ENCODE data around the gene HMOX1. TPM values are rescaled to one million over a fixed set of nuclear protein-coding genes. Genes with fewer than 3 reads are reported as not detected.
A peak's percentile ranks its signal among the peaks of the same experiment; 100 is the strongest.

HMOX1 gene
- total RNA-seq, 2 donors from 2014 or later: 0.14 to 0.48 TPM

DNA sequence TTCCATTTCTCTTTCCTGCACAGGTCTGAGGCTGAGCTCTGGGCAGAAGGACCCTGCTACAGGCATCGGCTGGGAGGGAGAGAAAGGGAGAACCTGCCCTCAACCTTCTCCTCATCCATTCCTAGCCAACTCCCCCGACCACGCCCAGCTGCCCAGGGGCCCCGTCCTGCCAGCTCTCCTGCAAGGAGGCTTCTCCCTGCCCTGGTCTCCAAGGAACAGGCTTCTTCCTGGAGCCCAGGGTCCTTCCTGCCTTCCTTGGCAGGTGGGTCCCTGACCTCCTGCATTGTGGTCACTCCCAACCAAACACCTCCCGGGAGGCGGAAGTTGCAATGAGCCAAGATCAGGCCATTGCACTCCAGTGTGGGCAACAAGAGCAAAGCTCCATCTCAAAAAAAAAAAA lies 12.5 kb upstream of the HMOX1 start:
- ATAC-seq (no peak), DNase-seq (ENCODE audit: low spot score in 2 of 2) (no peak)
- no peak overlapping the region for H3K27ac Mint-ChIP-seq
- no peaks in the 10 kb centered on the region for H3K9me3 Mint-ChIP-seq
- H3K36me3 Mint-ChIP-seq: no peaks in the 10 kb centered on the region

DNA sequence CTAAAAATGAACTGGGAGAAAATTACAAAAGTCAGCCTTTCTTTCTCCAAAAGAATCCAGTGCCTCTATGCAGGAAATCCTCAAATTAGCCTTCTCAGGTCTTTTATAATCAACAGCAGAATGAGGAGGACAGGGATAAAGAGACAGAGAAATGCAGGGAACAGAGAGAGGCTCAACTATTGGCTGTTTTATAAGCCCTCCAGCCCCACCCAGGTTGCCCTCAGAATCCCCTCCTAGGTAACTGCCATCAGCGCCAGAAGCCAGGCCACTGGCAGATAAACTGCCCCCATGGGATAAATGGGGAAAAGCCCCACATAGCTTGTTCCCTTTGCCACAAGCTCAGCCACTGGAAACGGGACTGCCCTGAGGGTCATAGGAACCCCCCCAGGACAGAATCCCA lies 10.9 kb upstream of the HMOX1 start:
- DNase-seq (ENCODE audit: low spot score in 2 of 2) (no peak), ATAC-seq (no peak)
- H3K27ac Mint-ChIP-seq: no peak overlapping the region
- no peaks in the 10 kb centered on the region for H3K36me3 Mint-ChIP-seq
- no peaks in the 10 kb centered on the region for H3K9me3 Mint-ChIP-seq

DNA sequence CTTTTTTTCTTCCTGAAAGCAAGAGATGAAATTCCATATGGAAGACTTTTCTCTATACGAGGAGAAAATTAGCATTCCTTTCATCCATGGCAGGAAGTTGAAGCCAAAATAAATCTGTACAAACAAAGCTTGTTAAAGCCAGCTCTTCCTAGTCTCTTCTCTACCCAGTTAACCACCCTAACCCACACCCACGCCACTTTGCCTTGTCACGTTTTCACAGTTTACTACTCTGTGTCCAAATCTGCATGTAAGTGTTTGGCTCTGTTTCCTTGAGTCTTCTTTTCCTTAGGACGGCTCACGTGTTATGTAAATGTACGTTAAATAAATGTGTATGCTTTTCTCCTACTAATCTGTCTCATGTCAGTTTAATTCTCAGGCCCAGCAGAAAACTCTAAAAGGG lies 7.1 kb upstream of the HMOX1 start:
- no peak for ATAC-seq
- H3K9me3 Mint-ChIP-seq: no peaks in the 10 kb centered on the region
- no peak for DNase-seq (ENCODE audit: low spot score in 2 of 2)
- no peaks in the 10 kb centered on the region for H3K36me3 Mint-ChIP-seq
- H3K27ac Mint-ChIP-seq: no peak overlapping the region

DNA sequence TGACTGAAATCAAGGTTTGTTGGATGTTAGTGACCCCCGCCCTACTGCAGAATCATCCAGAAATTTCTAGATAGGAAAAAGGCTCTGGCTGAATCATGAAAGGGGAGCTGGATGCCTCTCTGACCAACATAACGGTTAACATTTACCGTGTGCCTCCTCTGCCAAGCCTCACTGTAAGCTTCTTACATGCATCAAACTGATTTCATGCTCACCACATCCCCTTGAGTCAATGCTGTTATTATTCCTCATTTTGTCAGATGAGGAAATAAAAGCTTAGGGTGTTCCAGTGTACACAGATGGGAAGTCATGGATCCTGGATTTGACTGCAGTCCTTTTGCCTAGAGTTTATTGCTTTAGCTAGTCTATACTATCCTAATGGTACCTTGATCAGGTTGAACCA lies 5.9 kb upstream of the HMOX1 start:
- ATAC-seq (no peak), DNase-seq (ENCODE audit: low spot score in 2 of 2) (no peak)
- Mint-ChIP-seq H3K27ac (no peak overlapping the region), H3K36me3 (no peaks in the 10 kb centered on the region), H3K9me3 (no peaks in the 10 kb centered on the region)

DNA sequence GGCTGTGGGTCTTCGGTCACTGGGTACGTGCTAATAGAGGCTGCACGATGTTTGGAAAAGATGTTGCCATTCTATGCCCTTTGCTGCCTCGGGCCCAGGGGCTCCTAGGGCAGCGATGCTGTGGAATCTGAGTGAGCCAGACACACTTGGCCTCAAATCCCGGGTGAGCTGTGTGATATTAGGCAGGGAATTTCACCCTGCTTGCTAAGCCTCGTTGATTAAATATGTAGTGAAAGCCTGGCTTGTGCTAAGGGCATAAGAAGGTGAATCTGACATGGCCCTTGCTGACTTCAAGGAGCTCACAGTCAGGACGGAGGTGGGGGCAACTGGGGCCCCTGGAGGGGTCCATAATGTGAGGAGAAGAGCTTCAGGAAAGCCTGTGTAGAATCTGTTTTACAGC lies 5.4 kb upstream of the HMOX1 start:
- DNase-seq (ENCODE audit: low spot score in 2 of 2): no peak

DNA sequence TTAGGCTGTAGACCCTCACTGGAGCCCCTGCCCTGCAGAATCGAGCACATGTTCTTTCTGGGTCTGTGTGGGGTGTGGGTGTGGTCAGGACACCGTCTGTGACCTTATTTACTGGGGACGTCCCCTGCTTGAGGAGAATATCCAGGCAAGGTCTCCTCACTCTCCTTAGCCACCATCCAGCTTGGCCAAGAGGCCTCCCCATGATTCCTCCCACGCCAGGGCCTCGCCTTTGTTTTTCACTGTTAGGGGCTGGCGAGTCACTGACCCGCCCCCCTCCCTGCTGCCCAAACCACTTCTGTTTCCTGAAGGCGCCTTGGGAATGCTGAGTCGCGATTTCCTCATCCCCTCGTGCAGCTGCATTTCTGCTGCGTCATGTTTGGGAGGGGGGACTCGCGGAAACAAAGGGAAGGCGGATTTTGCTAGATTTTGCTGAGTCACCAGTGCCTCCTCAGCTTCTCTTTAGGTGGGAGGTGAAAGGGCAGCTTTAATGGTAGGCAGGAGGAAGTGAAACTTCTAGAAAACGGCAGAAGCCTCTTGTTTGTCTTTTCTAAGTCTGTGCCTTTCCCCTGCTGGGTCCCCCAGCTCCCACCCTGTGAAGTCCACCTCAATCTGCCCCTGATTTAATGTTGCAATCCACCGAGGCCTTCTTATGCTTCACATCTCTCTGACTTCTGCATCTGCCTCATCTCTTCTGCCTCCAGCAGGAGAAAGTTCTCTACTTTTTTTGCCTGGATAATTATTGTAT lies 4.0 kb upstream of the HMOX1 start:
- no peak for DNase-seq (ENCODE audit: low spot score in 2 of 2)
- H3K27ac Mint-ChIP-seq: peak overlapping the region; percentile 14 to 75
- peak in 1 of 2 donors; percentile 9 for ATAC-seq
- H3K9me3 Mint-ChIP-seq: no peaks in the 10 kb centered on the region
- no peaks in the 10 kb centered on the region for H3K36me3 Mint-ChIP-seq

More for the DNA sequence above, 5.4 kb upstream of the HMOX1 start:
- ATAC-seq: no peak
- H3K36me3 Mint-ChIP-seq: no peaks in the 10 kb centered on the region
- H3K27ac Mint-ChIP-seq: no peak overlapping the region
- no peaks in the 10 kb centered on the region for H3K9me3 Mint-ChIP-seq

DNA sequence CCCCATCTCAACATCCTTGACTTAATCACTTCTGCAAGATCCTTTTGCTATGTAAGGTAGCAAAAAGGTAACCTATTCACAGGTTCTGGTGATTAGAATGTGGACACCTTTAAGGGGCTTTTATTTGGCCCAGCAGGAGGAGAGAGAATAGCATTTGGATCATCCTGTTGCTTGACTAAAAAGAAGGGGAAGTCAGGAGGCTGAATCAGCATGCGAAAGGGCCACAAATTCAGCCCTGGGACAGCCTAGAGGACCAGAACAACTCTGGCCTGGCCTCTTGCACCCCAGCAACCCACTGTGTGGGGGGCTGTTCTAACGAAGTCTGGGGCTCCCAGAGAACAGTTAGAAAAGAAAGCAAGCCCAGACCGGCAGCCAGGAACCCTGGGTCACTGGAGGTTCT lies 3.2 kb upstream of the HMOX1 start:
- Mint-ChIP-seq H3K27ac (peak overlapping the region in 1 of 2 donors; percentile 75), H3K9me3 (no peaks in the 10 kb centered on the region), H3K36me3 (no peaks in the 10 kb centered on the region)
- DNase-seq (ENCODE audit: low spot score in 2 of 2): no peak
- ATAC-seq: no peak

DNA sequence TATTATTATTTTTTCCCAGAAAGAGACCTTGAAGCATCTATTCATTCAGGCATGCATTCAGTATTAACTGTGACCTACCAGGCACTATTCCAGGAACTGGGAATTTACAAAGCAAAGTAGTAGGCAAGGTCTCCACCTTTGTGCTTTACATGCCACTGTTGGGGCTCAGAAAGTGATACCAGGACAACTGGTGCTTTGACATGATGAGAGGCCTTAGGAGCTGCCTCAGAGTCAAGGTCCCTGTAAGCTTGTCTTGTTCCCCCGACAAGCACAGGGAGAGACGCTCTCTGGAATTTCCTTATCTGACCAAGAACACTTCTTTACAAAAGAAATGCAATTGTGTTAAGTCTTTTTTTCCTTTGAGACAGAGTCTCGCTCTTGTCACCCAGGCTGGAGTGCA lies 2.3 kb upstream of the HMOX1 start:
- Mint-ChIP-seq H3K27ac (no peak overlapping the region), H3K9me3 (no peaks in the 10 kb centered on the region), H3K36me3 (no peaks in the 10 kb centered on the region)
- DNase-seq (ENCODE audit: low spot score in 2 of 2): no peak
- no peak for ATAC-seq

DNA sequence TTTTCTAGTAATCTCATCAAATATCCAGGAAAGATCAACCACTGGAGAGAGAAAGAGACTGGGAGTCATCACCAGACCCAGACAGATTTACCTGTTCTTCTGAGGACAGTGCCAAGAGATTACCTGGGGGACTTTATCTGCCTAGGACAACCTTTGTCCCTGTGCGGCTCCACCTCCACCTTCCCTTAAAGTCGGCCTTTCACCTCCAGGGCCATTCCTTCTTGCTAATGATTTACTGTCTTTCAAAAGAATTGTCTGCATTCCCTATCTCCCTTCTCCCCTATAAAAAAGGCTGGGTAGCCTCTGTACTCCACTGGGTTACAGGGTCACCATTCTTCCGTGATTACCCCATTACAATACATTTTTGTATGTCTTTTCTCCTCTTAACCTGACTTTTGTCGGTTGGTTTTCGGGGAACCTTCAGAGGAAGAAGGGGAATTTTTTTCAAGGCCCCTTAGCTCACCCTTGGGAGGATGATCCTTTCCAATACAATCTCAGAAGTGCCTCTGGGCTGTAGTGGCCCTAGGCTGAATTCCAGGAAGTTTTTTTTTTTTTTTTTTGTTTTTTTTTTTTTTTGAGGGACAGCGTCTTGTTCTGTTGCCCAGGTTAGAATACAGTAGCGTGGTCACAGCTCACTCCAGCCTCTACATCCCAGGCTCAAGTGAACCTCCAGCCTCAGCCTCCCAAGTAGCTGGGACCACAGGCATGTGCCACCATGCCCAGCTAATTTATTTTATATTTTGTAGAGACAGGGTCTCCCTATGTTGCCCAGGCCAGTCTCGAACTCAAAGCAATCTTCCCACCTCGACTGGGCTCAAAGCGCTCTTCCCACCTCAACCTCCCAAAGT lies 1.5 kb upstream of the HMOX1 start:
- no peak for ATAC-seq
- Mint-ChIP-seq H3K27ac (no peak overlapping the region), H3K36me3 (no peaks in the 10 kb centered on the region), H3K9me3 (no peaks in the 10 kb centered on the region)
- no peak for DNase-seq (ENCODE audit: low spot score in 2 of 2)

DNA sequence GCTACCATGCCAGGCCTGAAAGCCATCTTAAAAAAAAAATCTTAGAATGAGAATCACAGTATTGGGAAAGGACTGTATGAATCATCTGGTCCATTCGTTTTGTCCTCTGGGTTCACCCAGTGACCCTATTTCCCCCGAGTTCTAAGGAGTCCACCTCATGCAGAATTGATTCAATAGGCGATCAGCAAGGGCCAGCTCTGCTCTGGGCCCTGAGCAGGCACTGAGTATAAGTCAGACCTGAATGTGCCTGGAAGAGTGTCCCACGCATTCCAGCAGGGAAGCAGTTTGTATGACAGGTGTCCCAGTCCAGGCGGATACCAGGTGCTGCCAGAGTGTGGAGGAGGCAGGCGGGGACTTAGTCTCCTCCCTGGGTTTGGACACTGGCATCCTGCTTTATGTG lies 883 bp upstream of the HMOX1 start:
- no peaks in the 10 kb centered on the region for H3K9me3 Mint-ChIP-seq
- no peak for ATAC-seq

DNA sequence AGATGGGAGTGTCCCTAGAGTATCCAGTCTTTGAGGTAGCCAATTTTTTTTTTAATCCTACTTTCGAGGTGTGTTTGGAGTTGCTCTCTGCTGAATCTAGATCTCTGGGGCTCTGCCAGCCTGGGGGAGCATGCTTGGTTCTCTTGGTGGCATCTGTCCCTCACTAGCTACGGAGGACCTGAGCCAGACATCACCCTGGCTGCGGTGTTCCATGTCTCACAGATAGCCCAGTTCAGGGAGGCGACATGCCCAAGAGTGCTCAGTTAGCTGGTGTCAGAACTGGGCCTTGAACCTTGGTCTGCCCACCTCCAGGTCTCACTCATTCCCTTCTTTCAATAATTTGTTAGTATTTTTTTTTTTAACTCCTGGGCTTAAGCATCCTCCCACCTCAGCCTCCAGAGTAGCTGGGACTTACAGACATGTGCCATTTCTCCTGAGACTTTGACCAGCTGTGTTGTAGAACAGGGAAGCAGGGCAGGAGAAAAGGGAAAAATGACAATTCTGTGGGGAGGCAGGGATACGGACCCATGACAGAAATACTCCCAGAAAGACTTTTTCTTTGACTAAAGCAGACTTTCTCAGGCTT lies 621 bp downstream of the HMOX1 start:
- Mint-ChIP-seq H3K9me3 (no peaks in the 10 kb centered on the region), H3K27ac (no peak overlapping the region), H3K36me3 (no peaks in the 10 kb centered on the region)
- ATAC-seq (no peak), DNase-seq (ENCODE audit: low spot score in 2 of 2) (no peak)

More for the DNA sequence above, 883 bp upstream of the HMOX1 start:
- no peaks in the 10 kb centered on the region for H3K36me3 Mint-ChIP-seq
- DNase-seq (ENCODE audit: low spot score in 2 of 2): no peak
- H3K27ac Mint-ChIP-seq: no peak overlapping the region

DNA sequence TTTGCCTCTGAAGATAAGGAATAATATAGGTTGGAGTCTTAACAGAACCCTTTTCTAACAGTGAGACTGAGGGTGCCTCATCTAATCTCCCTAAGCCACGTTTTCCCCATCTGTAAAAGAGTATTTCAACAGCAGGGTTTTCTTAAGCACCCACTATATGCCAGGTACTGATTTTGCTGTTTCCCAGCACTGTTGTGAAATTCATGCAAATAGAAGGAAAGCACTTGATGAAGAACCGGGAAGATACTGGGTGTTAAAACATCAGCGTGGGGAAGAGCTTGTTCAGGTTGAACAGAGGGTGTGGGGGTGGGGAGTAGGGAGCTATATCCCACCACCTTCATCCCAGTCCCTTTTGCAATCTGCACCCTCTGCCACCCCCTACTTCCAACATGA lies 2.8 kb downstream of the HMOX1 start:
- no peaks in the 10 kb centered on the region for H3K36me3 Mint-ChIP-seq
- ATAC-seq: no peak
- H3K27ac Mint-ChIP-seq: no peak overlapping the region
- H3K9me3 Mint-ChIP-seq: no peaks in the 10 kb centered on the region
- no peak for DNase-seq (ENCODE audit: low spot score in 2 of 2)

DNA sequence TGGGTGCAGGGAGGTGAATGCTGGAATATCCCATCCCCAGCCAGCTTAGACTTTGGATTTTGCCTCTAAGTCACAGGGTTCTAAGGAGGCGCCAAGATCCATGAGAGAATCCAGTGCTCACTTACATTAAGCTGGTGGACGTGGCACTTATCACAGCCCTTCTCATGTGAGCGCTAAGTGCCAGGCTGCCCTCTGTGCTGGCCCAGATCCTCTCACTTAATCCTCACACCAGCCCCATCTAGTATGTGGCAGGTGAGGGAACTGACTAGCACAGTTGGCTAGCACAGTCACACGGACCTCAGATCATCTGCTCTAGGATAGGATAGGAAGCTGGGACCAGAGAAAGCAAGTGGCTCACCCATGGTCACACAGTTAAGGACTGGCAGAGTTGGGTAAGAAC lies 3.6 kb downstream of the HMOX1 start:
- H3K27ac Mint-ChIP-seq: no peak overlapping the region
- H3K9me3 Mint-ChIP-seq: no peaks in the 10 kb centered on the region
- DNase-seq (ENCODE audit: low spot score in 2 of 2) (no peak), ATAC-seq (no peak)
- no peaks in the 10 kb centered on the region for H3K36me3 Mint-ChIP-seq

DNA sequence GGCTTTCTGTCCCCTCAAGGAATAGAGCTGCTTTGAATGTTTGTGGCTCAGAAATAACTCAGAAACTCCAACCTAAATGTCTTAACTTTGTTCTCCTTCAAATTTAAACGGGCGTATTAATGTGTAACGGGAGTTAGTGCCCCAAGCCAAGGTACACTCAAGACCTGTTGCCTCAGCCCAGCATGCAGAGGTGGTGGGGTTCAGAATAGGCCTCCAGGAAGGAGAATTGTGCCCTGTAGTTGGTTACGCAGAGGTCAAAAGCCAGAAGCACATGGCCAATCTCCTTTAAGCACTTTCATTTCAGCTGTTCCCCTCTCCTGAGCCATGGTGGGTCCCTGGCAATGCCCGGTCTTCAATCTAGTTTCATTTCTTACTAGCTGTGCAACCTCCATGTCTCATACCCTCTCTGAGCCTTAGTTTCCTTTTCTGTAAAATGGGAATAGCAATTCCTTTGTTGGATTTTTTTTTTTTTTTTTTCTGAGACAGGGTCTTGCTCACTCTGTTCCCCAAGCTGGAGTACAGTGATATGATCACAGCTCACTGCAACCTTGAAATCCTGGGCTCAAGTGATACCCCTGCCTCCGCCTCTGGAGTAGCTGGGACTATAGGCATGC lies 4.2 kb downstream of the HMOX1 start:
- ATAC-seq: no peak
- no peaks in the 10 kb centered on the region for H3K36me3 Mint-ChIP-seq
- no peak overlapping the region for H3K27ac Mint-ChIP-seq

DNA sequence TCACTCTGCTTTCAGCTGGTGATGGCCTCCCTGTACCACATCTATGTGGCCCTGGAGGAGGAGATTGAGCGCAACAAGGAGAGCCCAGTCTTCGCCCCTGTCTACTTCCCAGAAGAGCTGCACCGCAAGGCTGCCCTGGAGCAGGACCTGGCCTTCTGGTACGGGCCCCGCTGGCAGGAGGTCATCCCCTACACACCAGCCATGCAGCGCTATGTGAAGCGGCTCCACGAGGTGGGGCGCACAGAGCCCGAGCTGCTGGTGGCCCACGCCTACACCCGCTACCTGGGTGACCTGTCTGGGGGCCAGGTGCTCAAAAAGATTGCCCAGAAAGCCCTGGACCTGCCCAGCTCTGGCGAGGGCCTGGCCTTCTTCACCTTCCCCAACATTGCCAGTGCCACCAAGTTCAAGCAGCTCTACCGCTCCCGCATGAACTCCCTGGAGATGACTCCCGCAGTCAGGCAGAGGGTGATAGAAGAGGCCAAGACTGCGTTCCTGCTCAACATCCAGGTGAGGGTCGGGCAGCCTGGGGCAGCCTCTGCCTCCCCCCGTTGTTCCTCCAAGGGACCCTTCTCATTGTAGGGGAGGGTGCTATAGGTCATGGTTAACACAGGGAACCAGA lies 5.9 kb downstream of the HMOX1 start:
- H3K36me3 Mint-ChIP-seq: no peaks in the 10 kb centered on the region
- DNase-seq (ENCODE audit: low spot score in 2 of 2) (no peak), ATAC-seq (no peak)
- H3K9me3 Mint-ChIP-seq: no peaks in the 10 kb centered on the region
- H3K27ac Mint-ChIP-seq: no peak overlapping the region

More for the DNA sequence above, 4.2 kb downstream of the HMOX1 start:
- H3K9me3 Mint-ChIP-seq: no peaks in the 10 kb centered on the region
- no peak for DNase-seq (ENCODE audit: low spot score in 2 of 2)

DNA sequence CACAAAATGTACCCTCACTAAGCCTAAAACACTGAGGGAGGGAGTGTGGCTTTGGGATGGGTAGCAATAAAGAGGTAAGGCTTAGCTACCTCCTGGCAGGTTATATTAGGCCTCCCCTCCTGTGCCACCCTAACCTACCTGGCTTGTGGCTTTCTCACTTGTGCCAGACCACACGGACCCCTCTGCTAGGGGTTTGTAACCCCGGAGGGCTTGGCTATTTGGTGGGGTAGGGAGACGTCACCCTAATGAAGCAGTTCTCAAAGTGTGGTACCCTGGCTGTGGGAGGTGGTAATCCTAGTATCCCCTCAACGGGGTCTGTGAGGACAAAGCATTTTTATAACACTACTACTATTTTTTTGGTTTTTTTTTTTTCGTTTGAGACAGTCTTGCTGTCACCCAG lies 10.0 kb downstream of the HMOX1 start:
- H3K27ac Mint-ChIP-seq: no peak overlapping the region
- DNase-seq (ENCODE audit: low spot score in 2 of 2): no peak
- no peaks in the 10 kb centered on the region for H3K36me3 Mint-ChIP-seq
- no peak for ATAC-seq
- no peaks in the 10 kb centered on the region for H3K9me3 Mint-ChIP-seq

DNA sequence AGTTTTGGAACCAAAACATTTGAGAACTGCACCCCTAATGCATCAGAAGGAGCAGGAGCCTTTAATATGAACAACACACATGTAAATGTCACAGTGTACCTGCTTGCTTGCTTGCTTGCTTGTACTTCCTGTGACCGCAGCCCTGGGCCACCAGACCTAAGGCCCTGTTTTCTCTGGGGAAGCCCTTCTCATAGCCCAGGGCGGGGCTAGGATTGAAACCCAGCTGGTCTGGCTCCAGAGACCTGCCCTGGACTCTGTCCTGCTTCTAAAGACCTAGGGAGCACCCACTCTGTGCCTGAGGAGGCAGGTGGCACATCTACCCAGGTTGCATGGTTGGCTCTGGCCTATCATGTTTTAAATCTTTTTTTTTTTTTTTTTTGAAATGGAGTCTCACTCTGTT lies 11.5 kb downstream of the HMOX1 start:
- H3K36me3 Mint-ChIP-seq: no peaks in the 10 kb centered on the region
- ATAC-seq: no peak
- H3K27ac Mint-ChIP-seq: no peak overlapping the region
- no peak for DNase-seq (ENCODE audit: low spot score in 2 of 2)
- no peaks in the 10 kb centered on the region for H3K9me3 Mint-ChIP-seq

Data from activated naive CD4-positive, alpha-beta T cell treated with anti-CD3 and anti-CD28 coated beads, Interleukin-2, amount 50 U/mL, for 72 hours (primary cell).